Epithelial cell of esophagus (primary cell): Measurements from ENCODE around the gene MEX3A.
"Not testable (repeated sequence)": the region's sequence is repeated elsewhere in the genome, so short reads cannot be mapped to it uniquely, and the experiment has no call there.

Source experiments
- DNase-seq: peaks from one replicate; pipeline ENCODE4 v3.0.0; 2010; ENCODE audit warnings: low read depth
- H3K4me3 ChIP-seq: 2 replicates; pipeline ENCODE4 v1.5.1; 2011; ENCODE audit warnings: mild to moderate bottlenecking, low read length, control low read depth
- TF ChIP-seq, protein P1 (sequence below): IDR thresholded peaks from 2 replicates; pipeline ENCODE4 v1.5.1; 2011; ENCODE audit warnings: low read depth, mild to moderate bottlenecking, low read length, control low read depth, inconsistent platforms; ENCODE audit not compliant: insufficient read depth; ENCODE audit errors: missing control alignments

The MEX3A gene

DNA sequence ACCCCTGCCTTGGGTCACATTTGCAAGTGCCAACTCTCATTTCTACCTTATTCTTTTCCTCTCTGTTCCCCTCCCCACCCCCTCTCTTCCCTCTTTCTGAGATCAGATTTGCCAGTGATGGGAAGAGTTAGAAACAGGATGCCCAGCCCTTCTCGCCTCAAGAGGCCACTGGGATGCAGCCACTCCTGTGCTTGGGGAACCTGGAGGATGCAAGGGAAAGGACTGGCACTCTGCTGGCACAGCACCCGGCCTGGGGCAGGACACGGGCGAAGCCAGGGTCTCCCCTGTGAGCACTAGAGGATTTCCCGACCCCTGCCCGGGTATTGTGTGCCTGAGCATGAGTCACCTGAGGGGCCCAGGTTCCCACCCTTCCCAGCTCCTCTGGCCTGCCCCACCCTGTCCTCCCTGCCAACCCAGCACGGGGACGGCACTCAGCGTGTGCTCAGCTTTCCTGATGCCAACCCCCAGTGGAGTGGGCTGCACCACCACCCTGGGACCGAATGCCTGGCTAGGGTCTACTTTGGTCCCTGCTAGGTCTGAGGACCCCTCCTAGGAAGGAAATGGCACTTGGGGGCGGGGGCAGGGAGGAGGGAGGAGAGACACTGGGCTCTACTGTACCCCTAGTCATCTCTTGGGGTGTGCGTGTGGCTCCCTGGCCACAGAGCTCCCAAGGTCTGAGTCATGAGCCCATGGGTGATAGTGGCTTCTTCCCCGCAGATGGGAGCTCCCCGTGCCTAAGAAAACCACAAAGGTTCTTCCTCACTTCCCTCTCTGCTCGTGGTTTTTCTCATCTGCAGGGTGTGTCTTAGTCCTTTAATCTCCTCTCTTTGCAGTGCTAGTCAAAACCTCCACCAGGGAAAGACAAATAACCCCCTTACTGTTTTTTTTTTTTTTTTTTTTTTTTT is 44.6 kb upstream of the MEX3A start:
- DNase-seq, result peak; percentile 76
- TF ChIP-seq, protein P1, sequence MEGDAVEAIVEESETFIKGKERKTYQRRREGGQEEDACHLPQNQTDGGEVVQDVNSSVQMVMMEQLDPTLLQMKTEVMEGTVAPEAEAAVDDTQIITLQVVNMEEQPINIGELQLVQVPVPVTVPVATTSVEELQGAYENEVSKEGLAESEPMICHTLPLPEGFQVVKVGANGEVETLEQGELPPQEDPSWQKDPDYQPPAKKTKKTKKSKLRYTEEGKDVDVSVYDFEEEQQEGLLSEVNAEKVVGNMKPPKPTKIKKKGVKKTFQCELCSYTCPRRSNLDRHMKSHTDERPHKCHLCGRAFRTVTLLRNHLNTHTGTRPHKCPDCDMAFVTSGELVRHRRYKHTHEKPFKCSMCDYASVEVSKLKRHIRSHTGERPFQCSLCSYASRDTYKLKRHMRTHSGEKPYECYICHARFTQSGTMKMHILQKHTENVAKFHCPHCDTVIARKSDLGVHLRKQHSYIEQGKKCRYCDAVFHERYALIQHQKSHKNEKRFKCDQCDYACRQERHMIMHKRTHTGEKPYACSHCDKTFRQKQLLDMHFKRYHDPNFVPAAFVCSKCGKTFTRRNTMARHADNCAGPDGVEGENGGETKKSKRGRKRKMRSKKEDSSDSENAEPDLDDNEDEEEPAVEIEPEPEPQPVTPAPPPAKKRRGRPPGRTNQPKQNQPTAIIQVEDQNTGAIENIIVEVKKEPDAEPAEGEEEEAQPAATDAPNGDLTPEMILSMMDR, result no peak
- peak overlapping the region; percentile 28 for H3K4me3 ChIP-seq

GRCh38 chr1:156126043-156126629 is 43.9 kb upstream of the MEX3A start:
- TF ChIP-seq, protein P1, result peak; percentile 49
- H3K4me3 ChIP-seq, result peak overlapping the region; percentile 28
- DNase-seq, result peak; percentile 94

GRCh38 chr1:156125544-156125943 is 43.3 kb upstream of the MEX3A start:
- not testable (repeated sequence) for H3K4me3 ChIP-seq

GRCh38 chr1:156124557-156125483 is 42.6 kb upstream of the MEX3A start:
- peak overlapping the region; percentile 33 for H3K4me3 ChIP-seq
- TF ChIP-seq, protein P1, result no peak
- peak; percentile 70 for DNase-seq

More at GRCh38 chr1:156125544-156125943, 43.3 kb upstream of the MEX3A start:
- DNase-seq, result not testable (repeated sequence)

- H3K4me3 ChIP-seq, result peak overlapping the region; percentile 48
- TF ChIP-seq, protein P1, result peak; percentile 20
- DNase-seq, result peak; percentile 99
Observed at GRCh38 chr1:156123356-156124196, 41.3 kb upstream of the MEX3A start.

DNA sequence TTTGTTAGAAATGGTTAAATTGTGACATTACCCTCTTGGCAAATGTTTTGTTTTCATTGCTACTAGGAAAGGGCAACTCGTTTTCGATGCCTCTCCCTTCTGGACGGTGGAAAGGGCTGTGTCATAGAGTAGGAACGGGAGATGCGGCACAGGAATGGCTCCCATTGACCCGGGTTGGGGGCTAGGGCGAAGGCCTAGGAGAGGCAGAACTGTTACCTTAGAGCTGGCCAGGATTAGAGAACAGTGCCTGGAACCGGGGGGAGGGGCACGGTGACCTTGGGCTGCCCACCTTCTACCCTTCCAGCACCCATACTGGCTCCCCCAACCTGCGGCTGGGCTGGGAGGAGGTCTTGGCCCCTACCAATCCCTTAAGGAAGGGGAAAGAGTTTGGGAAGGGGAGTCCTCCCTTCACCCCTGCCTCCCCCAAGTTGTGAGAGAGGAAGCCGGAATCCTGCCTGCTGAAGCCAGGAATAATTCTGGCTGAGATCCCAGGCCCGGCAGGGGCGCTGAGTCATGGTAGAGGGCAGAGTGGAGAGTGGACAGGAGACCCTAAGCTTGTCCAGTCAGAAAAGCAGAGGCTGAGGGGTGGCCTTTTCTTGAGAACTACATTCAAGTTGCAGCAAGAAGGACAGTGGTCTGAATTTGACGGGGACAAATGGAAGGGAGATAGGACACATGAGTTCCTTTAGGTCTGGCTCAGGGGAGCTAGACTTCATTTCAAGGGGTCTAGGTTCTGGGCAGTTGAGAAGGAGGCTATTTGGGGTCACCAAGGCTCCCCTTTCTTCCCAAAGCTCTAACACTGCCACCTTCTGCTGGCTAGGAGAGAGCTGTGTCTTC is 40.5 kb upstream of the MEX3A start:
- peak overlapping the region; percentile 48 for H3K4me3 ChIP-seq
- DNase-seq, result peak; percentile 52
- TF ChIP-seq, protein P1, result peak; percentile 43
